GM12864 (cell line): ENCODE results near the gene ASMTL.
"Not testable (repeated sequence)": the region's sequence is repeated elsewhere in the genome, so short reads cannot be mapped to it uniquely, and the experiment has no call there.

Source experiments
- DNase-seq: peaks from one replicate; pipeline ENCODE4 v3.0.0-alpha.2; 2011; ENCODE audit warnings: low read depth
- H3K4me3 ChIP-seq: 2 replicates; pipeline ENCODE4 v1.5.1; 2011; ENCODE audit warnings: mild to moderate bottlenecking, low read depth, low read length, control low read depth
- TF ChIP-seq, protein P1 (sequence below): IDR thresholded peaks from 2 replicates; pipeline ENCODE4 v1.5.1; 2011; ENCODE audit warnings: low read depth, mild to moderate bottlenecking, moderate library complexity, low read length, control low read depth, inconsistent platforms; ENCODE audit errors: missing control alignments

ASMTL gene

DNA sequence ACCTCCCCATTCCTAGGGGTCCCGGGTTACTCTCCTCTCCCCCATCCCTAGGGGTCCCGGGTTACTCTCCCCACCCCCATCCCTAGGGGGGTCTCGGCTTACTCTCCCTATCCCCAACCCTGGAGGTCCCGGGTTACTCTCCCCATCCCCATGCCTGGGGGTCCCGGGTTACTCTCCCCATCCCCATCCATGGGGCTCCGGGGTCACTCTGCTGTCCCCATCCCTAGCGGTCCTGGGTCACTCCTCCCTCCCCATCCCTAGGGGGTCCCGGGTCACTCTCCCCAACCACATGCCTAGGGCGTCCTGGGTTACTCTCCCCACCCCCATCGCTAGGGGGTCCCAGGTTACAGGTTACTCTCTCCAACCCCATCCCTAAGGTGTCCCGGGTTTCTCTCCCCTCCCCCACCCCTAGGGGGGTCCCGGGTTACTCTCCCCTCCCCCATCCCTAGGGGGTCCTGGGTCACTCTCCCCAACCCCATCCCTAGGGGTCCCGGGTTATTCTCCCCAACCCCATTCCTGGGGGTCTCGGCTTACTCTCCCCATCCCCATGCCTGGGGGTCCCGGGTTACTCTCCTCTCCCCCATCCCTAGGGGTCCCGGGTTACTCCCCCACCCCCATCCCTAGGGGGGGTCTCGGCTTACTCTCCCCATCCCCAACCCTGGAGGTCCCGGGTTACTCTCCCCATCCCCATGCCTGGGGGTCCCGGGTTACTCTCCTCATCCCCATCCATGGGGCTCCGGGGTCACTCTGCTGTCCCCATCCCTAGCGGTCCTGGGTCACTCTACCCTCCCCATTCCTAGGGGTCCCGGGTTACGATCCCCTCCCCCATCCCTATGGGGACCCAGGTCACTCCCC is 821 bp downstream of the ASMTL start:
- TF ChIP-seq, protein P1, sequence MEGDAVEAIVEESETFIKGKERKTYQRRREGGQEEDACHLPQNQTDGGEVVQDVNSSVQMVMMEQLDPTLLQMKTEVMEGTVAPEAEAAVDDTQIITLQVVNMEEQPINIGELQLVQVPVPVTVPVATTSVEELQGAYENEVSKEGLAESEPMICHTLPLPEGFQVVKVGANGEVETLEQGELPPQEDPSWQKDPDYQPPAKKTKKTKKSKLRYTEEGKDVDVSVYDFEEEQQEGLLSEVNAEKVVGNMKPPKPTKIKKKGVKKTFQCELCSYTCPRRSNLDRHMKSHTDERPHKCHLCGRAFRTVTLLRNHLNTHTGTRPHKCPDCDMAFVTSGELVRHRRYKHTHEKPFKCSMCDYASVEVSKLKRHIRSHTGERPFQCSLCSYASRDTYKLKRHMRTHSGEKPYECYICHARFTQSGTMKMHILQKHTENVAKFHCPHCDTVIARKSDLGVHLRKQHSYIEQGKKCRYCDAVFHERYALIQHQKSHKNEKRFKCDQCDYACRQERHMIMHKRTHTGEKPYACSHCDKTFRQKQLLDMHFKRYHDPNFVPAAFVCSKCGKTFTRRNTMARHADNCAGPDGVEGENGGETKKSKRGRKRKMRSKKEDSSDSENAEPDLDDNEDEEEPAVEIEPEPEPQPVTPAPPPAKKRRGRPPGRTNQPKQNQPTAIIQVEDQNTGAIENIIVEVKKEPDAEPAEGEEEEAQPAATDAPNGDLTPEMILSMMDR: no peak

DNA sequence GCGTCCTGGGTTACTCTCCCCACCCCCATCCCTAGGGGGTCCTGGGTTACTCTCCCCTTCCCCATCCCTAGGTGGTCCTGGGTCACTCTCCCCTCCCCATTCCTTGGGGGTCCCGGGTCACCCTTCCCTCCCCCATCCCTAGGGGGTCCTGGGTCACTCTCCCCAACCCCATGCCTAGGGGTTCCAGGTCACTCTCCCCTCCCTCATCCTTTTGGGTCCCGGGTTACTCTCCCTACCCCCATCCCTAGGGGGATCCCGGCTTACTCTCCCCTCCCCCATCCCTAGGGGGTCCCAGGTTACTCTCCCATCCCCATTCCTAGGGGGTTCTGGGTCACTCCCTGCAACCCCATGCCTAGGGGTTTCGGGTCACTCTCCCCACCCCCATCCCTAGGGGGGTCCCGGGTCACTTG is 1.5 kb downstream of the ASMTL start:
- H3K4me3 ChIP-seq: peak overlapping the region; percentile 79
- TF ChIP-seq, protein P1: no peak
- no peak for DNase-seq

More for the DNA sequence above, 821 bp downstream of the ASMTL start:
- peak overlapping the region; percentile 79 for H3K4me3 ChIP-seq
- DNase-seq: no peak

DNA sequence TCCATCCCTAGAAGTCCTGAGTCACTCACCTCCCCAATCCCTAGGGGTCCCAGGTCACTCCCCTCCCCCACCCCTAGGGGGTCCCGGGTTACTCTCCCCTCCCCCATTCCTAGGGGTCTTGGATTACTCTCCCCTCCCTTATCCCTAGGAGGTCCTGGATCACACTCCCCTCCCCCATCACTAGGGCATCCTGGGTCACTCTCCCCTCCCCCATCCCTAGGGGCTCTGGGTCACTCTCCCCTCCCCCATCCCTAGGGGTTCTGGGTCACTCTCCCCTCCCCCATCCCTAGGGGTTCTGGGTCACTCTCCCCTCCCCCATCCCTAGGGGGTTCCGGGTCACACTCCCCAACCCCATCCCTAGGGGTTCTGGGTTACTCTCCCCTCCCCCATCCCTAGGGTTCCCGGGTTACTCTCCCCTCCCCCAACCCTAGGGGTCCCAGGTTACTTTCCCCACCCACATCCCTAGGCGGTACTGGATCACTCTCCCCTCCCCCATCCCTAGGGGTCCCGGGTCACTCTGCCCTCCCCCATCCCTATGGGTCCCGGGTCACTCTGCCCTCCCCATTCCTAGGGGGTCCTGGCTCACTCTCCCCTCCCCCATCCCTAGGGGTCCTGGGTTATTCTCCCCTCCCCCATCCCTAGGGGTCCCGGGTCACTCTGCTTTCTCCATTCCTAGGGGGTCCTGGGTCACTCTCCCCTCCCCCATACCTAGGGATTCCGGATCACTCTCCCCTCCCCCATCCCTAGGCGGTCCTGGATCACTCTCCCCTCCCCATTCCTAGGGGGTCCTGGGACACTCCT is 2.1 kb downstream of the ASMTL start:
- no peak overlapping the region for H3K4me3 ChIP-seq
- TF ChIP-seq, protein P1: no peak
- DNase-seq: no peak

DNA sequence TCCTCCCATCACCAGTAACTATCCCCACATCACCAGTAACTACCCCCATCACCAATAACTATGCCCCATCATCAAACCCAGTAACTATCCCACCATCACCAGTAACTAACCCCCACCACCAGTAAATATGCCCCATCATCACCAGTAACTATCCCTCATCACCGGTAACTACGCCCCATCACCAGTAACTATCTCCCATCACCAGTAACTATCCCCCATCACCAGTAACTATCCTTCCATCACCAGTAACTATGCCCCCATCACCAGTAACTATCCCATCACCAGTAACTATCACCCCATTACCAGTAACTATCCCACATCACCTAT is 2.9 kb downstream of the ASMTL start:
- H3K4me3 ChIP-seq: no peak overlapping the region
- DNase-seq: no peak
- TF ChIP-seq, protein P1: no peak

DNA sequence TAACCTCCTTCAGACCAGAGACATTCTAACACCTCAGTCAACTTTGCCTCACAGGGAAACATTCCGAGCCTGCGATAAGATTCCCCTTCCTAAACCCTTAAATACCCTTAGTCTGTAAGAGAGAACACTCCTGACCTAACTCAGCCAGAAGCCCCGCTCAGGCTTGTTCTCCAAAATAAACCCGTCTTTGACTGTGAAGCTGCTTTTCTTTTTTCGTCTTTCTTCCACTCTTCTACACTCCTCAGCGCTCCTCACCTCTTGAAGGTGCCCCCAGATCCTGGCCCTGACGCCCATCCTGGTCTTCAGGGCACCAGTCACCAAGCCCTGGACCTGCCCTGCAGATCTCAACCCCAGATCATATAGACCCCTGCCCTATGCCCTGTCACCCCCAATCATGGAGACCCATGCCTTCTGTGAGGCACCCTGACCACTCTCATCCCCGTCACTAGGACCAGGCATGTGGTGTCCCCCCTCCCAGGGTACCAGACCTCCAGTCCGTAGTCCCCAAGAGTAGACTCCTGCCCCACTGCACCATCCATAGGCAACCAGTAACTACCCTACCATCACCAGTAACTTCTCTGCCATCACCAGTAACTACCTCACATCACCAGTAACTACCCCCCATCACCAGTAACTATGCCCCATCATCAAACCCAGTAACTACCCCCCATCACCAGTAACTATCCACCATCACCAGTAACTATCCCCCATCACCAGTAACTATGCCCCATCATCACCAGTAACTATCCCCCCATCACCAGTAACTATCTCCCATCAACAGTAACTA is 3.5 kb downstream of the ASMTL start:
- TF ChIP-seq, protein P1: no peak
- DNase-seq: no peak
- no peak overlapping the region for H3K4me3 ChIP-seq

DNA sequence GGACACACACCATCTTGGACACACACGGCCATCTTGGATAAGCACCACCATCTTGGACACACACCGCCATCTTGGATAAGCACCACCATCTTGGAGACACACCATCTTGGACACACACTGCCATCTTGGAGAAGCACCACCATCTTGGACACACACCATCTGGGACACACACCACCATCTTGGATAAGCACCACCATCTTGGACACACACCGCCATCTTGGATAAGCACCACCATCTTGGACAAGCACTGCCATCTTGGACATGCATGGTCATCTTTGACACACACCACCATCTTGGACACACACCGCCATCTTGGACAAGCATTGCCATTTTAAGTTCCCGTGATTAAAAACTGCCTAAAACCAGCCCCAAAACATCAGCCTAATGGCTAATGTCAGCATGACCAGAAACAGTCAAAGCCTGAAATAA is 4.1 kb downstream of the ASMTL start:
- not testable (repeated sequence) for DNase-seq, H3K4me3 ChIP-seq

DNA sequence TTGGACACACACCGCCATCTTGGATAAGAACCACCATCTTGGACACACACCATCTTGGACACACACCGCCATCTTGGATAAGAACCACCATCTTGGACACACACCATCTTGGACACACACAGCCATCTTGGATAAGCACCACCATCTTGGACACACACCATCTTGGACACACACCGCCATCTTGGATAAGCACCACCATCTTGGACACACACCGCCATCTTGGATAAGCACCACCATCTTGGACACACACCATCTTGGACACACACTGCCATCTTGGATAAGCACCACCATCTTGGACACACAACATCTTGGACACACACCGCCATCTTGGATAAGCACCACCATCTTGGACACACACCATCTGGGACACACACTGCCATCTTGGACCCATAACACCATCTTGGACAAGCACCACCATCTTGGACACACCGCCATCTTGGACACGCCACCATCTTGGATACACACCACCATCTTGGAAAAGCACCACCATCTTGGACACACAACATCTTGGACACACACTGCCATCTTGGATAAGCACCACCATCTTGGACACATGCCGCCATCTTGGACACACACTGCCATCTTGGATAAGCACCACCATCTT is 4.6 kb downstream of the ASMTL start:
- DNase-seq: not testable (repeated sequence)

DNA sequence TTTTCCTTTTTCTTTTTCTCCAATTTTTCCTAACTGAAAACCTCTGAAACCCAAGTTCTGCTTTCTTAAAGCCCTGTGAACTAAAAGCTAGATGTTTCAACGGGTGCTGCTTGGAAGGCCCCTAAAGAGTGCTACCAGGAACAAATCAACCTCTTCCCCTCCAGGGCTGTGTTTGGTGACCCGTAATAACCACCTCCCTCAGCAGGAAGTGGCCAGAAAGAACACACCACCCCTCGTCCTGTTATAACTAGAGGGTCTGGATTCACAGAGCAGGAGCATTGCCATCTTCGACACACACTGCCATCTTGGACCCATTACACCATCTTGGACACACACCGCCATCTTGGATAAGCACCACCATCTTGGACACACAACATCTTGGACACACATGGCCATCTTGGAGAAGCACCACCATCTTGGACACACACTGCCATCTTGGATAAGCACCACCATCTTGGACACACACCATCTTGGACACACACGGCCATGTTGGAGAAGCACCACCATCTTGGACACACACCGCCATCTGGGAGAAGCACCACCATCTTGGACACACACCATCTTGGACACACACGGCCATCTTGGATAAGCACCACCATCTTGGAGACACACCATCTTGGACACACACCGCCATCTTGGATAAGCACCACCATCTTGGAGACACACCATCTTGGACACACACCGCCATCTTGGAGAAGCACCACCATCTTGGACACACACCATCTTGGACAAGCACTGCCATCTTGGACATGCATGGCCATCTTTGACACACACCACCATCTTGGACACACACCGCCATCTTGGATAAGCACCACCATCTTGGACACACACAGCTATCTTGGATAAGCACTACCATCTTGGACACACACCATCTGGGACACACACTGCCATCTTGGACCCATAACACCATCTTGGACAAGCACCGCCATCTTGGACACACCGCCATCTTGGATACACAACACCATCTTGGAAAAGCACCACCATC is 5.4 kb downstream of the ASMTL start:
- not testable (repeated sequence) for DNase-seq, H3K4me3 ChIP-seq

More for the DNA sequence above, 4.6 kb downstream of the ASMTL start:
- not testable (repeated sequence) for H3K4me3 ChIP-seq
